Placental epithelial cell (primary cell): Measurements from ENCODE around the gene ST3GAL2. TPM values are rescaled to one million over a fixed set of nuclear protein-coding genes. Genes with fewer than 3 reads are reported as not detected.

Experiments
- small RNA-seq: library from RNA; depleted of rRNA; stranded (forward); fragments of <200 nt; gene quantifications from one replicate; pipeline ENCODE3, GENCODE V24; 2012
- total RNA-seq: library from RNA; depleted of rRNA; stranded (reverse); fragments of >200 nt; gene quantifications from 2 replicates; pipeline ENCODE4 v1.2.3, GENCODE V29; 2012

Gene ST3GAL2, protein sequence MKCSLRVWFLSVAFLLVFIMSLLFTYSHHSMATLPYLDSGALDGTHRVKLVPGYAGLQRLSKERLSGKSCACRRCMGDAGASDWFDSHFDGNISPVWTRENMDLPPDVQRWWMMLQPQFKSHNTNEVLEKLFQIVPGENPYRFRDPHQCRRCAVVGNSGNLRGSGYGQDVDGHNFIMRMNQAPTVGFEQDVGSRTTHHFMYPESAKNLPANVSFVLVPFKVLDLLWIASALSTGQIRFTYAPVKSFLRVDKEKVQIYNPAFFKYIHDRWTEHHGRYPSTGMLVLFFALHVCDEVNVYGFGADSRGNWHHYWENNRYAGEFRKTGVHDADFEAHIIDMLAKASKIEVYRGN
- total RNA-seq, result 21.3 and 29.4 TPM in 2 replicates

GRCh38 chr16:70438969-70439862 lies at the start of gene ST3GAL2:
Gene ST3GAL2, minus strand, starts transcription at chr16:70439100. Its CDS starts 40,570 bp downstream, at chr16:70398530.

GRCh38 chr16:70454222-70455034 lies 15.5 kb upstream of the ST3GAL2 start, which contains the start of gene FCSK:
Gene FCSK, plus strand, starts transcription at chr16:70454595. Its CDS starts 8,596 bp downstream, at chr16:70463191.

Small RNA genes lying within 50 kb of the gene (small RNA-seq; reads per million reads assigned to genes)
- gene RNU6-23P (0.14 reads per million), gene RPS27P26 (not detected)

Other genes with a start within 250 kb of the ST3GAL2 start
- gene EXOSC6, start 187.2 kb downstream of the ST3GAL2 start, total RNA-seq, result 21.2 and 23.2 TPM in 2 replicates
- 90.3 and 97.6 TPM in 2 replicates for gene AARS1, start 149.6 kb downstream of the ST3GAL2 start, total RNA-seq
- gene DDX19B, start 139.9 kb downstream of the ST3GAL2 start, total RNA-seq, result 32.6 and 36.3 TPM in 2 replicates
- gene DDX19A, start 92.2 kb downstream of the ST3GAL2 start, total RNA-seq, result 31.0 and 42.3 TPM in 2 replicates
- 6.3 and 14.9 TPM in 2 replicates for gene FCSK, start 15.5 kb upstream of the ST3GAL2 start, total RNA-seq
- gene COG4, start 84.5 kb upstream of the ST3GAL2 start, total RNA-seq, result 67.5 and 74.1 TPM in 2 replicates
- gene SF3B3, start 84.7 kb upstream of the ST3GAL2 start, total RNA-seq, result 89.9 and 141 TPM in 2 replicates
- 2.0 TPM in 1 of 2 replicates, not detected in the other for gene IL34, start 207.5 kb upstream of the ST3GAL2 start, total RNA-seq
- gene MTSS2, start 247.0 kb upstream of the ST3GAL2 start, total RNA-seq, result 65.9 and 66.7 TPM in 2 replicates